HEK293 (cell line): ENCODE data around the gene NEAT1.
A peak's percentile ranks its signal among the peaks of the same experiment; 100 is the strongest.

Experiments used
- CTCF ChIA-PET: fragments of 350-600 bp; formaldehyde crosslinking; extraction: SDS; loops from one replicate; lab custom pipeline; 2021; ENCODE audit warnings: antibody characterized with exemption; lab: Yijun Ruan, JAX
- POLR2A ChIA-PET: fragments of 300-600 bp; formaldehyde crosslinking; extraction: SDS; loops from one replicate; lab custom pipeline; 2020; ENCODE audit warnings: antibody characterized with exemption, inconsistent platforms; lab: Yijun Ruan, JAX
- H3K27ac ChIP-seq: fragments of 200-500 bp; sonication (Bioruptor generic); 2 replicates; pipeline ENCODE4 v1.5.1; 2014; ENCODE audit warnings: low read depth, low read length, control low read depth, inconsistent platforms; ENCODE audit errors: extremely low read depth
- H3K36me3 ChIP-seq, 2 experiments: fragments of 200-500 bp in 1 of 2; sonication (Bioruptor generic) in 1 of 2; 1 replicate in 1 of 2; 2 replicates in 1 of 2; pipeline ENCODE4 v1.5.1; 2014 to 2017; ENCODE audit warnings: inconsistent platforms in 2 of 2, low read length in 2 of 2; ENCODE audit not compliant: control insufficient read depth in 2 of 2, insufficient read depth in 1 of 2
- H3K4me1 ChIP-seq: fragments of 200-500 bp; sonication (Bioruptor generic); 2 replicates; pipeline ENCODE4 v1.5.1; 2014; ENCODE audit warnings: mild to moderate bottlenecking, low read length, inconsistent platforms; ENCODE audit not compliant: control insufficient read depth, insufficient read depth
- H3K4me3 ChIP-seq: 2 replicates; pipeline ENCODE4 v1.5.1; 2011; ENCODE audit warnings: low read depth, mild to moderate bottlenecking, control low read depth, low read length, moderate library complexity
- H3K9me3 ChIP-seq: fragments of 200-500 bp; sonication (Bioruptor generic); 2 replicates; pipeline ENCODE4 v1.5.1; 2014; ENCODE audit warnings: low read depth, low read length, inconsistent platforms; ENCODE audit not compliant: control insufficient read depth, insufficient read depth
- CTCF ChIP-seq: fragments of 450-650 bp; formaldehyde crosslinking; IDR thresholded peaks from 2 replicates; pipeline ENCODE4 v1.5.1; 2016; ENCODE audit warnings: missing biosample characterization, missing genetic modification characterization
- GLIS1 ChIP-seq: fragments of 450-650 bp; formaldehyde crosslinking; IDR thresholded peaks from 2 replicates; pipeline ENCODE4 v1.5.1; 2016; ENCODE audit warnings: missing biosample characterization, missing genetic modification characterization
- IKZF3 ChIP-seq: fragments of 450-650 bp; IDR thresholded peaks from 2 replicates; pipeline ENCODE4 v1.5.0; 2018; ENCODE audit warnings: missing biosample characterization, mild to moderate bottlenecking, missing genetic modification characterization, moderate library complexity
- PRDM10 ChIP-seq: fragments of 450-650 bp; formaldehyde crosslinking; IDR thresholded peaks from 2 replicates; pipeline ENCODE4 v1.5.1; 2016; ENCODE audit warnings: missing biosample characterization, missing genetic modification characterization
- SCRT1 ChIP-seq: fragments of 450-650 bp; formaldehyde crosslinking; IDR thresholded peaks from 2 replicates; pipeline ENCODE4 v1.5.1; 2016; ENCODE audit warnings: missing biosample characterization, missing genetic modification characterization, borderline replicate concordance
- WT1 ChIP-seq: fragments of 450-650 bp; formaldehyde crosslinking; IDR thresholded peaks from 2 replicates; pipeline ENCODE4 v1.5.1; 2016; ENCODE audit warnings: missing biosample characterization, missing genetic modification characterization
- ZIC2 ChIP-seq: fragments of 450-650 bp; formaldehyde crosslinking; IDR thresholded peaks from 2 replicates; pipeline ENCODE4 v1.5.1; 2016; ENCODE audit warnings: missing biosample characterization, missing genetic modification characterization
- ZNF121 ChIP-seq: fragments of 450-650 bp; formaldehyde crosslinking; IDR thresholded peaks from 2 replicates; pipeline ENCODE4 v1.5.1; 2016; ENCODE audit warnings: missing biosample characterization, missing genetic modification characterization
- ZNF132 ChIP-seq: fragments of 450-650 bp; formaldehyde crosslinking; IDR thresholded peaks from 2 replicates; pipeline ENCODE4 v1.5.1; 2017; ENCODE audit warnings: missing biosample characterization, missing genetic modification characterization, borderline replicate concordance
- ZNF155 ChIP-seq: fragments of 450-650 bp; formaldehyde crosslinking; IDR thresholded peaks from 2 replicates; pipeline ENCODE4 v1.5.1; 2016; ENCODE audit warnings: missing biosample characterization, missing genetic modification characterization
- ZNF18 ChIP-seq: fragments of 450-650 bp; formaldehyde crosslinking; IDR thresholded peaks from 2 replicates; pipeline ENCODE4 v1.5.1; 2016; ENCODE audit warnings: missing biosample characterization, missing genetic modification characterization
- ZNF488 ChIP-seq: fragments of 450-650 bp; formaldehyde crosslinking; IDR thresholded peaks from 2 replicates; pipeline ENCODE4 v1.5.1; 2016; ENCODE audit warnings: missing biosample characterization, missing genetic modification characterization
- ZNF560 ChIP-seq: fragments of 450-650 bp; formaldehyde crosslinking; IDR thresholded peaks from 2 replicates; pipeline ENCODE4 v1.5.1; 2017; ENCODE audit warnings: missing biosample characterization, missing genetic modification characterization, borderline replicate concordance
- ZNF654 ChIP-seq: fragments of 450-650 bp; formaldehyde crosslinking; IDR thresholded peaks from 2 replicates; pipeline ENCODE4 v1.5.1; 2016; ENCODE audit warnings: low read depth, missing biosample characterization, missing genetic modification characterization
- ZNF830 ChIP-seq: fragments of 450-650 bp; IDR thresholded peaks from 2 replicates; pipeline ENCODE4 v1.5.0; 2018; ENCODE audit warnings: missing biosample characterization, missing genetic modification characterization, low read depth, mild to moderate bottlenecking, moderate library complexity

The NEAT1 gene

GRCh38 chr11:65468874-65469333 lies 46.3 kb downstream of the NEAT1 start (continued):
- TF ChIP-seq WT1 (tag by site-specific recombination) (0 out of 2 replicates have a peak, but pooled peaks have one; percentile 16), ZNF155 (tag by site-specific recombination) (no peak), ZNF18 (tag by site-specific recombination) (no peak), SCRT1 (tag by site-specific recombination) (0 out of 2 replicates have a peak, but pooled peaks have one; percentile 46), ZNF654 (tag by site-specific recombination) (peak; percentile 79), ZNF830 (tag by site-specific recombination) (no peak), IKZF3 (peak; percentile 75), ZNF560 (tag by site-specific recombination) (no peak), PRDM10 (tag by site-specific recombination) (peak; percentile 69; the same call in 1 of the 2 replicates), CTCF (tag by site-specific recombination) (peak; percentile 33; the same call in 1 of the 2 replicates)

GRCh38 chr11:65470433-65471049 lies 47.9 kb downstream of the NEAT1 start:
- peaks cover 5% of the 10 kb centered on the region for H3K4me1 ChIP-seq
- POLR2A ChIA-PET, result interaction anchor here (0.9 to 9.9 kb wide), 4 partner anchors 32 to 54 kb away, joined by 4 to 560 read pairs (median 36); partner anchors contain the start of genes MALAT1 and NEAT1
- no peaks in the 10 kb centered on the region for H3K36me3 ChIP-seq
- no peak overlapping the region; the same call in 1 of the 2 replicates for H3K27ac ChIP-seq
- H3K4me3 ChIP-seq, result no peak overlapping the region
- H3K9me3 ChIP-seq, result no peaks in the 10 kb centered on the region
- CTCF ChIA-PET, result interaction anchor here (1.1 to 7.0 kb wide), 10 partner anchors 9 to 95 kb away, joined by 3 to 69 read pairs (median 5); partner anchors contain the start of gene MALAT1
- TF ChIP-seq ZNF121 (tag by site-specific recombination) (0 out of 2 replicates have a peak, but pooled peaks have one; percentile 50), ZNF488 (tag by site-specific recombination) (no peak)
- TF ChIP-seq, all 188 proteins: peak for 1

GRCh38 chr11:65471447-65471891 lies 48.9 kb downstream of the NEAT1 start:
- H3K27ac ChIP-seq, result peak overlapping the region; percentile 62
- no peaks in the 10 kb centered on the region for H3K36me3 ChIP-seq
- no peak overlapping the region for H3K4me3 ChIP-seq
- no peaks in the 10 kb centered on the region for H3K9me3 ChIP-seq
- ChIA-PET CTCF (interaction anchor here (0.5 to 7.0 kb wide), 25 partner anchors 8 to 142 kb away, joined by 3 to 69 read pairs (median 5); partner anchors contain the start of genes MALAT1 and SLC25A45), POLR2A (interaction anchor here (0.5 to 9.9 kb wide), 19 partner anchors 10 to 145 kb away, joined by 3 to 560 read pairs (median 4); partner anchors contain the start of genes MALAT1, NEAT1 and SLC25A45)
- peaks cover 5% of the 10 kb centered on the region for H3K4me1 ChIP-seq
- peak; percentile 79 for TF ChIP-seq IKZF3
- peak; percentile 37; the same call in 1 of the 2 replicates for TF ChIP-seq ZIC2 (tag by site-specific recombination)
- TF ChIP-seq ZNF132, result no peak
- TF ChIP-seq GLIS1, result peak; percentile 86
- peak; percentile 22; the same call in 1 of the 2 replicates for TF ChIP-seq ZNF654 (tag by site-specific recombination)
- TF ChIP-seq PRDM10 (tag by site-specific recombination), result peak; percentile 78
